ENCODE data around the gene KDM4F.

KDM4F gene

DNA sequence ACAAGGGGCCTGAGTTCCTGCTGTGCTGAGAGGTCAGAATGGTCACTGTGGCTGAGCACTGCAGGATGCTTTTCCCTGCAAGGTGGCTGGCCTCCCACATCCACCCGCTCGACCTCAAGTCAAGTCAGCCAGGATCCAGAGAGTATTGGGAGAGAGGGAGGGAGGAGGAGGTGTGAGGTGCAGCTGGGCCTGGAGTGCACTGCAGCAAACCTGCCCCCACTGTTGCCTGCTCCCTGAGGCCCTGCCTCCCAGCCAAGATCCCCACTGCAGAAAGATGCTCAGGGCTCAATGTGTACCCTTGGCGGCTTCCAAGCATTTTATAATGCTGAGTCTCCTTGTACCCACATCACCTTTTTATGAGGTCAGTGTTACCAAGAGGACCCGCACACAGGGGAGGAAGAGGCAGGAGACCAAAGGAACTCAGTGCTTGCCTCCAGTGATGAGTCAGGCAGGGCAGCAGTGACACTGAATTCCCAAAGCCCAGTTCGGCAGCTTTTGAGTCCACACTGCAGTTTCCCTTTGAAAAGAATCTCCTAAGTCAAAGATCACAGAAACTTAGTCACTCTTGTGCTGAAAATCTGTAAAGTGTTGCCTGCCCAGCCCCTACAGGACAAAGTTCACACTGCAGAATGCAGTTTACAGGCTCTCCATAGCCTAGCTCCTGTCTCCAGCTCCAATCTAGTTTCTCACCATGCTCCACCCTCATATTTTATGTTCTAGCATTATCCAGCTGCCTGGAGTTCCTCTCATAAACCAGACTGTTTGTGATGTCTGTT is 43.5 kb downstream of the KDM4F start:
- DNase-seq: peak; percentile 66

DNA sequence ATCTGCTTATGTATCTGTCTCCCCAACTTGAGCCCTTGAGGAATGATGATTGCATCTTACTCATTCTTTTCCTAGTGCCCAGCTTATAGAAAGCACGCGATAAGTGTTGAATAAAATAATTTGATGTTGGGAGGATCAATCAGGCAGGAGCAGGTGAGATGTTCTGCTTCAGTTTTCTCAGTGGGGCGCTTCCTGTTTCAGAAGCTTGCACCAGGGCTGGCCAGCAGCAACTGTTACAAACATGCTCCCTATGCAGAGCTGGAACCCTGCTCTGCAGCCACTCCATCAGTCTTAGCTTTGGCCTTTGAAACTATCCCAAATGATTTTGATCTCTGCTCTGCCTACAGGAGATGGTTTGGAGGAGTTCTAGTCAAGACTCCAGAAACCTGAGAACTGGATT is 44.3 kb downstream of the KDM4F start:
- DNase-seq: no peak

DNA sequence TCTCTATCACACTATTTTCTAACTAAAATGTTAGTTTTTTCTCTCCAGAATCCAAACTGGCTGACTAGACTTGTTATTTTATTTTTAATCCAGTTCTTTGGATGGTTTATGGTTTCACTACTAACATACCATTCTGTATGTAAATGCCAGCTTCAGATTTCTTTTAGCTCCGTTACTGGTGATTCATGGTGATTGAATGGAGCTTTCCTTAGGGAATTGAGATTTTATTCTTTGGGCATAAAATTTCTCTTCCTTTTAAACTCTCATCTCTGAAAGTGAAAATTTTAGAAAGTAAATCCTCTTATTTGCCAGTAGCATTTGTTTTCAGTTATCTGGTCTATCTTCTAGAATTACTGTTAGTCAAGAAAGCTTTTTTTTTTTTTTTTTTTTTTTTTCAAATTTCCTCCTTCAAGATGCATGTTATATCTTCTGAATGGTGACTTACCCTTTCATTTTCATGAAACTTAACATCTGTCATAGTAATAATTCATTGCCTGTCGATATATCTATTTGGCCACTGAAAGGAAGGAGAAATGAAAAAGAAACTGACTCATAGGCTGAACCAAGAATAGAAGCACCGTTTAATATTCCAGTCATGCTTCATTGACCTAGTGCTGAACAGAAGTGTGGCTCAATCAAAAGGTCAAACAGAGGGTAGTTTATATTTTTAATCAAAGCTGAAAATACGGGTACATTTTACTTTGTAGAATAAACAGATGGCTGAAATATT is 46.8 kb downstream of the KDM4F start:
- DNase-seq: no peak

DNA sequence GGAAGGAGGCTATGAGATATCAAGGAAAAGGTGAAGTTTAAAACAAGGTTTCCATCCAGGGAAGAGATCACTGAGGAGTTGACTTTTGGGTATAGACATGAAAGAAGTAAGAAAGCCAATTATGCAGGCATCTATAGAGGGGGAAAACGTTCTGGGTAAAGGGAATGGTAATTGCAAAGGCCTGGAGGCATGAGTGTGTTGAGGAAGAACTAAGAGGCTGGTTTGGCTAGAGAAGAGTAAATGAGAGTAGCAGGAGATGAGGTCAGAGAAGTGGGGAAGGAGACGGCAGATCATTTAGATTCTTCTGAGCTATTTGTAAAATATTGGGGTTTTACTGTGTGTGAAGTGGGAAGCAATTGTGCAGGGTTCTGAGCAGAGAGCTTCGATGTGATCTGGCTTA is 48.0 kb downstream of the KDM4F start:
- DNase-seq: no peak

DNA sequence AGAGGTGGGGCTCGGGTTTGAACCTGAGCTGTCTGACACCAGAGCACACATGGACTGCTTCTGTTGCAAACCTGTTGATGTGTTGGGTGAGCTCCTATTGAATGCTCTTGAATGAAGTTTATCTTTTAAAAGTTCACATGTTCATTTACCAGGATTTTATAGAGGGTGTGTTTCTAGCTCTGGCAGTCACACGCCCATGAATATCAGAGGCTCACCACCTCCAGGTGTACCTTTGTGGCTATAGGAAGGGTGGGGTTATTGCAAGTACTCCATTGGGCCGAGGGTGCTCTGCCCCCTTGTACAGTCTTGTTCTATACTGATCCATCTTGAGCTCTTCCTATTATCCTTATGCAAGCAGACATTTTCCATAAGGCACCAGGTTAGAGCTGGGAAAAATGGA is 49.6 kb downstream of the KDM4F start:
- no peak for DNase-seq

DNA sequence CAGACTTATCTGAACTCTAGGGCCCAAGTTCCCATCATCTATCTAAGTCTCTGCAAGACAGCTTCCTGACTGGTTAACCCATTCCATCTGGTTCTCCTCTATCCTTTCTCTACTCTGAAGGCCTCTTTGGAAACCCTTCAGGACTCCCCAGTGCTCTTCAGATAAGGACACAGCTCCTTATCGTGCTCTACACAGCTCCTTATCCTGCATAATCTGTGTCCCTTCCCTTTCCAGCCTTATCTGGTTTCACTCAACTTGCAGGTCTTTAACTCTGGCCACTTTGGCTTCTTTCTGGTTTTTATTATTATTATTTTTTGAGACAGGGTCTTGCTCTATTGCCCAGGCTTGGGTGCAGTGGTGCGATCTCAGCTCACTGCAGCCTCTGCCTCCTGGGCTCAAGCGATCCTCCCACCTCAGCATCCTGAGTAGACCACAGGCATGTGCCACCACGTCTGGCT is 51.0 kb downstream of the KDM4F start:
- peak; percentile 47 for DNase-seq
